ENCODE measurements around the gene FARSA.

The FARSA gene

DNA sequence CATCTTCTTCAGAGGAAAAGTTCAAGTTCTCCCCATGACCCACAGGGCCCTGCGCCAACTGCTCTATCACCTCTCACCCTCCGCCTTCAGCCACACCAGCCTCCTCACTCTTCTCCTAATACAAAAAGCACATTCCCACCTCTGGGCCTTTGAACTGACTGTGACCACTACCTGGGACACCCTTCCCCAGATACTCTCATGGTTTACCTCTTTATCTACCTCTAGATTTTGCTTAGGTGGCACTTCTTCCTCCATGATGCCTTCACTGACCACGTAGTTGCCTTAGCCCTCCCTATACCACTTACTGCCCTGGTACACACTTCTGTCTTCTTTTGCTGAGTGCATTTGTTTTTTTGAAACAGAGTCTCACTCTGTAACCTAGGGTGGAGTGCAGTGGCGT is 10.6 kb downstream of the FARSA start:
- H3K27ac ChIP-seq = no peak overlapping the region
- TF ChIP-seq, protein P1, sequence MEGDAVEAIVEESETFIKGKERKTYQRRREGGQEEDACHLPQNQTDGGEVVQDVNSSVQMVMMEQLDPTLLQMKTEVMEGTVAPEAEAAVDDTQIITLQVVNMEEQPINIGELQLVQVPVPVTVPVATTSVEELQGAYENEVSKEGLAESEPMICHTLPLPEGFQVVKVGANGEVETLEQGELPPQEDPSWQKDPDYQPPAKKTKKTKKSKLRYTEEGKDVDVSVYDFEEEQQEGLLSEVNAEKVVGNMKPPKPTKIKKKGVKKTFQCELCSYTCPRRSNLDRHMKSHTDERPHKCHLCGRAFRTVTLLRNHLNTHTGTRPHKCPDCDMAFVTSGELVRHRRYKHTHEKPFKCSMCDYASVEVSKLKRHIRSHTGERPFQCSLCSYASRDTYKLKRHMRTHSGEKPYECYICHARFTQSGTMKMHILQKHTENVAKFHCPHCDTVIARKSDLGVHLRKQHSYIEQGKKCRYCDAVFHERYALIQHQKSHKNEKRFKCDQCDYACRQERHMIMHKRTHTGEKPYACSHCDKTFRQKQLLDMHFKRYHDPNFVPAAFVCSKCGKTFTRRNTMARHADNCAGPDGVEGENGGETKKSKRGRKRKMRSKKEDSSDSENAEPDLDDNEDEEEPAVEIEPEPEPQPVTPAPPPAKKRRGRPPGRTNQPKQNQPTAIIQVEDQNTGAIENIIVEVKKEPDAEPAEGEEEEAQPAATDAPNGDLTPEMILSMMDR (conservative IDR thresholded peaks at IDR 0.05) = no peak

DNA sequence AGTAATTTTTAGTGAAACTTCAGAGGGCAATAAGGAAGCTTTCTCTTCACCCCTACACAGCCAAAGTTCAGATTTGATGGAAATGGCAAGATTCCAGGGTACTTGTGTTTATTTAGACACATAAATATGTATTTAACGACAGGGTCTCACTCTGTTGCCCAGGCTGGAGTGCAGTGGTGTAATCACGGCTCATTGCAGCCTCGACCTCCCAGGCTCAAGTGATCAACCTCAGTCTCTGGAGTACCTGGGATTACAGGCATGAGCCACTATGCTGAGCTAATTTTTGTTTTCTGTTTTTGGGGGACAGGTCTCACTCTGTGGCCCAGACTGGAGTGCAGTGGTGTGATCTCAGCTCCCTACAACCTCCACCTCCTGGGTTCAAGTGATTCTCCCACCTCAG is 12.5 kb downstream of the FARSA start:
- TF ChIP-seq, protein P1 (conservative IDR thresholded peaks at IDR 0.05) = no peak
- peak overlapping the region; percentile 18; the same call in 1 of the 2 replicates for H3K27ac ChIP-seq

DNA sequence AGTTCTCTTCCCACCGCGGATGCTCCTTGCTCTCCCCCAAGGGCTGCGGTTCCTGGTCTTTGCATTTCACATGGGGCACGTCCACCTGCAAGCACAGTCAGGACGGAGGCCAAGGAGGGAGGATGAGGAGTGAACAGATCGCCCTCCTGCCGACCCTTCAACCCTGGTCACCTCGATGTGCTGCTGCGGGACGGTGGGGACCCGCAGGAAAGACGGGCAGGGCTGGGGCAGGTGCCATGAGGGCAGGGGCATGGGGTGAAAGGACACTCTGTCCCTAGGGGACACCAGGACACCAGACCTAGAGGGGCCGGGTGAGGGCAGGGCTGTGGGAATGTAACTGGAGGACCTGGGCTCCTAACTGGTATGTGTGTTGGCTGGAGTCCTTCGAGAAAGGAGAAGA is 15.3 kb downstream of the FARSA start:
- no peak overlapping the region for H3K27ac ChIP-seq
- TF ChIP-seq, protein P1 (conservative IDR thresholded peaks at IDR 0.05) = no peak

DNA sequence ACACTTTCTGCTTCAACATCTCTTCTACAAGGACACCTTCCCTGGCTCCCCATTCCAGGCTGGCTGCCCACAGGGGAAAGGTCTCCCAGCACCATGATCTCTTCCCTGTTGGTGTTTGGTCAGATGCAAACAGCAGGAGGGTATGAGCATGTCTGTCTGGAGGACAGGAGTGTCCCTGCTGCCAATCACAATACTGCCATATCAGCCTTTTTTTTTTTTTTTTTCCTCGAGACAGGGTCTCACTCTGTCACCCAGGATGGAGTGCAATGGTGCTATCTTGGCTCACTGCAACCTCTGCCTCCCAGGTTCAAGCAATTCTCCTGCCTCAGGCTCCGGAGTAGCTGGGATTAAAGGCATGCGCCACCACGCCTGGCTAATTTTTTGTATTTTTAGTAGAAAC is 17.7 kb downstream of the FARSA start:
- peak overlapping the region; percentile 99; the same call in 1 of the 2 replicates for H3K27ac ChIP-seq

DNA sequence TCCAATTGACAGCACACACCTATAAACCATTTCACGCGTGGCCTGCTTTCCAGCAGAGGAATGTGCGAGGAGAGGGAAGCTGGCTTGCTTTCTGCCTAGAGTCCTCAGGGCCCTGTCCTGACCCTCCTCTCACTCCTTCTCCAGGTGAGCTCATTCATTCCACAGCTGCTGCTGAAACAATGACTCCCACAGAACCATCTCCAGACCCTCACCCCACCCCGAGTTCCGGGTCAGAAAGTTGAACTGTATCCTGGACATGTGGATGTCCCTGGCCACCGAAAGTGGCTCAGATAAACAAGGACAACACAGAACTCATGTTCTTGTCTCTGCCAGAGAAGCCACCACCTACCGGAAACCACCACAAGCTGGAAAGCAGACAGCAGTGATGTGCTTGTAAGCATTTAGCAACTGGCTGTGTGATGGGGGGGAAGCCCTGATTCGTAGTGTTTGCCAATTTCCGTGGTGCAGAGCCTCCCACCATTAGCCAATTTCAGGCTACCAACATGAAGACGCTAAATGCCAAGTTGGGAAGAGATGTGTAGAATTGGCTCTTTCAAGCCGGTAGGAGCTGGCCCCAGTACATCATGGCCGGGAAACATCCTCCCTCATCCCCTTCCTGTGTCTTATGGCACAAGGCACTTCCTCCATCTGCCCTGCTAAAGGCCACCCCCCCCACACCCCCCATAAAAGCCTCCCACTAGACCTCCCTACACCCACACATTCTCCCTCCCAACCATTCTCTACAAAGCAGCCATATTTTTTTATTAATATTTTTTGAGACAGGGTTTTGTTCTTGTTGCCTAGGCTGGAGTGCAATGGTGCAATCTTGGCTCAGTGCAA is 19.4 kb downstream of the FARSA start:
- peak overlapping the region; percentile 99 for H3K27ac ChIP-seq
- TF ChIP-seq, protein P1 (conservative IDR thresholded peaks at IDR 0.05) = no peak

DNA sequence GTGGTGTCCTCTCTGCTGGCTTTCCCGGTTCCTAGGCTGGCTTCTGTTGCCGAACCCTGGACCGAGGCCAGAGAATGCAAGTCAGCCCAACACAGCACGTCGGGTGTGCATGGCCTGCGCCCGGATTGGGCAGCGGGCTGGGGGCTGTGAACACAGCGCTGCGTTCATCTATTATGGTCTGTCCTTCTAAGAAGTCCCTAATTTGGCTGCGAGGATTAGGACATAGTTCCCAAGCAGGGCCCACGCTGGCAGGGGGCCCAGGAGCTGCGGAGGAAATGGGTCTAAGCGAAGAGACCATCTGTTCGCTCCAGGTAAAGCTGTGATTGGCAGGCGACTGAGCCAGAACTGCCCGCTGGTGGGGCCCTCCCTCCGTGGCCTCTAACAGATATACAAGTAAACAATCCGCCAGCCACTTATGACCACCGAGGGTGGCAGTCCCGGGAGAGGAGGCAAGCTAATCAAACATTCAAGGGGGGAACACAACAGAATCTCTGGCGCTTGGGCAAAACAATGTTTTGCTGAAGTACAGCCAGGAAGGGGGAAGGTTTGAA is 20.4 kb downstream of the FARSA start:
- peak overlapping the region; percentile 99 for H3K27ac ChIP-seq

DNA sequence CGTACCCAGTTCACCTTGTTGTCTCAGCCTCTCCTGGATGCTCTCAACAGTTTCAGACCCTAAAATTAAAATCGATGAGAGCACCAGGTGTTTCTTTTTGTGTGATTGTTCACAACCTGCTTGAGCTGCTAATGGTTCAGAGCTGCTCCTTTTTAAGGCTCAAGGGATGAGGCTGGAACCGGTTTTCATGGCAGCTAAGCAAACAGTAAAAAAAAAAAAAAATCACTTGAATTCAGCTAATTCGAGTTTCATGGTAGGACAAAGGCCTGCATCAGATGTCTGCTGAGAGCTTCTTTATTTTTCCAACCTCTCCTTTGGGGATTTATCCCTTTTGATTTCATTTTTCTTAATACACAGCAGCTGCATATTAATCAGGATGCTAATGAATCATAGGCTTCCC is 20.9 kb downstream of the FARSA start:
- H3K27ac ChIP-seq = peak overlapping the region; percentile 99
- TF ChIP-seq, protein P1 (conservative IDR thresholded peaks at IDR 0.05) = no peak

More for the DNA sequence above, 20.4 kb downstream of the FARSA start:
- TF ChIP-seq, protein P1 (conservative IDR thresholded peaks at IDR 0.05) = no peak

DNA sequence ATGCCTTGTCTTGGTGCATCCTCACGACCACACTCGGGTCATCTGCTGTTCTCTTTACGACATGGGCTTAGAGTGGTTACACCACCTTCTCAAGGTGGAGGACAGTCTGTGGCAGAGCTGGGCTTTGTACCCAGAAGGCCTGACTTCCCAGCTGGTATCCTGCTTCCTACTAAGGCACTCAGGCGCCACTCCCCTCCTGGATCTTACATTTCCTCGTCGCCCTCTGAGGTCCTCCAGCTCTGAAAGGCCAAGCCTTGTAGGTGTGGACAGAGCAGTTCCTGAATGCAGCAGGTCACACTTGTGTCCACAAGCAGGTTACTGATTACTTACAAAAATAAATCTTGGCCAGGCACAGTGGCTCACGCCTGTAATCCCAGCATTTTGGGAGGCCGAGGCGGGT is 26.3 kb downstream of the FARSA start:
- TF ChIP-seq, protein P1 (conservative IDR thresholded peaks at IDR 0.05) = no peak
- no peak overlapping the region for H3K27ac ChIP-seq
